Fibroblast of villous mesenchyme (primary cell): ENCODE results near the gene RALGAPA1. TPM values are rescaled to one million over a fixed set of nuclear protein-coding genes. Genes with fewer than 3 reads are reported as not detected.

Source experiments
- DNase-seq: peaks from one replicate; pipeline ENCODE4 v3.0.0-alpha.2; 2010; ENCODE audit warnings: low read depth
- H3K4me3 ChIP-seq: 2 replicates; pipeline ENCODE4 v1.5.1; 2011; ENCODE audit warnings: low read depth, mild to moderate bottlenecking, low read length
- CTCF ChIP-seq: IDR thresholded peaks from 2 replicates; pipeline ENCODE4 v1.5.1; 2012; ENCODE audit warnings: low read depth, mild to moderate bottlenecking, low read length; ENCODE audit not compliant: insufficient read depth
- total RNA-seq: library from RNA; depleted of rRNA; stranded (reverse); fragments of >200 nt; gene quantifications from 2 replicates; pipeline ENCODE4 v1.2.3, GENCODE V29; 2012

The RALGAPA1 gene
- total RNA-seq, 1 donor: 57.9 TPM

- no peak for DNase-seq
- TF ChIP-seq CTCF: no peak
- no peak overlapping the region for H3K4me3 ChIP-seq
Measured at GRCh38 chr14:35653045-35653444, 156.1 kb downstream of the RALGAPA1 start.

DNA sequence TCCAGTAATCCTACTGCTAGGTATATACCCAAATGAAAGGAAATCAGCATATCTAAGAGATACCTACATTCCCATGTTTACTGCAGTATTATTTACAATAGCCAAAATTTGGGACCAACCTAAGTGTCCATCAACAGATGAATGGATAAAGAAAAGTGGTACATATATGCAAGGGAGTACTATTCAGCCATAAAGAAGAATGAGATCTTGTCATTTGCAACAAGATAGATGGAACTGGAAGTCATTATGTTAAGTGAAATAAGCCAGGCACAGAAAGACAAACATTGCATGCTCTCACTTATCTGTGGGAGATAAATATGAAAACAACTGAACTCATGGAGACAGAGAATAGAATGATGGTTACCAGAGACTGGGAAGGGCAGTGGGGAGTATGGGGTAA, 165.6 kb downstream of the RALGAPA1 start:
- DNase-seq: no peak
- no peak overlapping the region for H3K4me3 ChIP-seq

DNA sequence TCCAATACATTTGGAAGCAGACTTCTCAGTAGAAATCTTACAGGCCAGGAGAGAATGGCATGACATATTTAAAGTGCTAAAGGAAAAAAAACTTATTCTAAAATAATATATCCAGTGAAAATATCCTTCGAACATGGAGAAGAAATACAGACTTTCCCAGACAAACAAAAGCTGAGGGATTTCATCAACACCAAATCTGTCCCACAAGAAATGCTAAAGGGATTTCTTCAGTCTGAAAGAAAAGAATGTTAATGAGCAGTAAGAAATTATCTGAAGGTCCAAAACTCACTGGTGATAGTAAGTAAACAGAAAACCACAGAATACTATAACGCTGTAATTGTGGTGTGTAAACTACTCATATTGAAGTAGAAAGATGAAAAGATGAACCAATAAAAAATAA, 171.2 kb downstream of the RALGAPA1 start:
- DNase-seq: no peak
- no peak overlapping the region for H3K4me3 ChIP-seq
- TF ChIP-seq CTCF: no peak

More for the DNA sequence above, 165.6 kb downstream of the RALGAPA1 start:
- TF ChIP-seq CTCF: no peak

GRCh38 chr14:35637269-35637668, 171.8 kb downstream of the RALGAPA1 start:
- no peak for TF ChIP-seq CTCF
- no peak for DNase-seq
- no peak overlapping the region for H3K4me3 ChIP-seq

DNA sequence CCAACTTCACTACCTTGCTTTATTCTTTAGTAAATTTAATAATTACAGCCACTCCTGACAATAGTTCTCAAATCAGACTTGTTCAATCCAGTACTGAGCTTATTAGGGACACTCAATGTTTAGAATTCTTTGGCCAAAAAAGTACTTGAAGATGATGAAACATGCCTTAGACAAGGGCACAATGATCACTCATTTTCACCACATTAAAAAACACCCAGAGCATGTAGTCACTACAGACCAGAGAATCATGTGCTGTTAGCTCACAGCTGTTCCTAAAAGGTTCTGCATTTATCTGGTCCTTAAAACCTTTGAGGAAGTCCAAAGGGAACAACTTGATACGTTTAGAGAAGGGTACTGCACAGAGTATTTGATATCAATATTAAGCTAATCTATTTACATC, 176.4 kb downstream of the RALGAPA1 start:
- DNase-seq: peak; percentile 60
- no peak overlapping the region for H3K4me3 ChIP-seq
- no peak for TF ChIP-seq CTCF

GRCh38 chr14:35632271-35632670, 176.8 kb downstream of the RALGAPA1 start:
- no peak overlapping the region for H3K4me3 ChIP-seq
- DNase-seq: no peak
- no peak for TF ChIP-seq CTCF

DNA sequence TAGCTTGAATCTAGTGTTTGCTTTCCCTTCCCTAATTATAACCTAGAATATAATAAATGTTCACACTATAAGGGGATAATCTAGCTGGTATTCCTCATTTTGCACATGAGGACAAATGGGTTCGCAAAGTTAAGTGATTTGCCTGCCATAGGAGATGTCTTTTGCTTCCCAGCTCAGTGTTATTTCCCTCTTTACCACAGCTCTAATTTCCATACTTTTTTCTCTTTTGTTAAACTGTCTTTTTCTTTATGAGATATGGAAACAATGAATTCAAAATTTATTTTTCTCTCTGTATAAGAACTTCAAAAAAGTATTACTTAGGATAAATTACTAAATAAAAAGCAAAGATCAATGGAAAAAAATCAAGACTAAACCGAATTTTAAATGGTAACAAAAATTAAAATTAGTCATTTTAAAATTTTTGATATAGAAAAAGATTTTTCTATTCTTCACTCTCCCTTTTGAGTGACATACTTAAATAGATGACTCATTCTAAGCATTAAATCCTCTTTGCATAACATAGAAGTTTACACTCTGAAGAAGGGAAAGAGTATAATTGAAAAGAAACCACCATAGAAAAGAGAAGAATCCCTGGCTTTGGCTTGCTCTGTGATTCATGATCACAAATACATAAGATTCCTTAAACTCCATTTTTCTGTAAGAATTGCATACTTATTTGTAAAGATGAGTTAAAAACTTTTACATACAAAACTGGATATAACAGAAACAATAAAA, 177.9 kb downstream of the RALGAPA1 start:
- TF ChIP-seq CTCF: no peak
- no peak for DNase-seq
- H3K4me3 ChIP-seq: no peak overlapping the region
